K562 (cell line): ENCODE measurements around the gene TLR6. TPM values are rescaled to one million over a fixed set of nuclear protein-coding genes. Genes with fewer than 3 reads are reported as not detected.
A peak's percentile ranks its signal among the peaks of the same experiment; 100 is the strongest.

Source experiments
- ESRRA ChIP-seq: fragments of 450-650 bp; IDR thresholded peaks from 2 replicates; pipeline ENCODE4 v1.6.1; 2014; ENCODE audit warnings: low read depth, mild to moderate bottlenecking, moderate library complexity, borderline replicate concordance
- FOXK1 ChIP-seq: sonication (generic); formaldehyde crosslinking; IDR thresholded peaks from 2 replicates; pipeline ENCODE4 v1.8.0; 2022; ENCODE audit warnings: missing genetic modification reagents, mild to moderate bottlenecking, borderline replicate concordance
- KAT2B ChIP-seq: IDR thresholded peaks from one replicate; pipeline ENCODE4 v1.6.1; 2012; ENCODE audit warnings: low read depth, mild to moderate bottlenecking, control low read depth, inconsistent platforms, low read length, moderate library complexity
- KLF6 ChIP-seq: fragments of 250-450 bp; sonication (Bioruptor Pico); IDR thresholded peaks from 2 replicates; pipeline ENCODE4 v1.4.0; 2020; ENCODE audit warnings: mild to moderate bottlenecking, moderate library complexity, borderline replicate concordance
- NCOA6 ChIP-seq: fragments of 450-650 bp; IDR thresholded peaks from 2 replicates; pipeline ENCODE4 v1.6.1; 2017; ENCODE audit warnings: mild to moderate bottlenecking
- PCBP2 ChIP-seq: fragments of 200-400 bp; formaldehyde crosslinking; IDR thresholded peaks from 2 replicates; pipeline ENCODE4 v1.6.1; 2018; ENCODE audit warnings: low read length, low read depth, mild to moderate bottlenecking, moderate library complexity; ENCODE audit not compliant: poor library complexity, severe bottlenecking
- SIN3A ChIP-seq, 2 experiments: fragments of 150-350 bp in 1 of 2; IDR thresholded peaks; 2 replicates each; pipeline ENCODE4 v1.6.1; 2011 to 2016; ENCODE audit warnings: borderline replicate concordance in 2 of 2, low read depth in 2 of 2, low read length in 2 of 2, mild to moderate bottlenecking in 2 of 2, moderate library complexity in 2 of 2; ENCODE audit not compliant: control insufficient read depth in 1 of 2
- SLC30A9 ChIP-seq: fragments of 250-450 bp; sonication (Bioruptor Pico); IDR thresholded peaks from 2 replicates; pipeline ENCODE4 v1.8.0; 2022; ENCODE audit warnings: mild to moderate bottlenecking, moderate library complexity
- SMAD1 ChIP-seq: fragments of 150-350 bp; IDR thresholded peaks from 2 replicates; pipeline ENCODE4 v1.6.1; 2014; ENCODE audit warnings: low read length, low read depth; ENCODE audit not compliant: partially characterized antibody
- TEAD4 ChIP-seq, 2 experiments: sonication (generic) in 1 of 2; formaldehyde crosslinking in 1 of 2; IDR thresholded peaks; 2 replicates each; pipeline versions ENCODE4 v1.6.1 to v1.8.0; 2012 to 2022; ENCODE audit warnings: borderline replicate concordance in 1 of 2, inconsistent platforms in 1 of 2, low read length in 1 of 2, mild to moderate bottlenecking in 1 of 2, missing genetic modification reagents in 1 of 2
- ZFP36 ChIP-seq: fragments of 150-350 bp; IDR thresholded peaks from 2 replicates; pipeline ENCODE4 v1.6.1; 2018; ENCODE audit warnings: low read length, low read depth; ENCODE audit not compliant: partially characterized antibody
- ZNF134 ChIP-seq: fragments of 250-450 bp; sonication (Bioruptor Pico); conservative IDR thresholded peaks from 2 replicates; pipeline ENCODE4 v1.4.0; 2020
- ZNF146 ChIP-seq: IDR thresholded peaks from one replicate; pipeline ENCODE4 v1.6.1; 2018; ENCODE audit warnings: missing compliant biosample characterization; ENCODE audit not compliant: unreplicated experiment
- ZNF354B ChIP-seq: fragments of 250-450 bp; sonication (Bioruptor Pico); IDR thresholded peaks from 2 replicates; pipeline ENCODE4 v1.4.0; 2020
- ZNF512 ChIP-seq: IDR thresholded peaks from 2 replicates; pipeline ENCODE4 v1.6.1; 2016; ENCODE audit warnings: missing genetic modification characterization, missing compliant biosample characterization
- ZNF76 ChIP-seq: fragments of 250-450 bp; sonication (Bioruptor Pico); IDR thresholded peaks from 2 replicates; pipeline ENCODE4 v1.4.0; 2020; ENCODE audit warnings: mild to moderate bottlenecking, moderate library complexity, borderline replicate concordance
- polyA plus RNA-seq, 8 experiments: library from polyadenylated mRNA; depleted of rRNA in 4 of 8; stranded (reverse) in 5 of 8; unstranded in 3 of 8; fragments of >200 nt; fragmentation: Nextera tagmentation in 2 of 8; fragmentation: Illumina TruSeq in 1 of 8; extraction: Ambion mirVana in 2 of 8; extraction: Trizol in 1 of 8; gene quantifications; 2 replicates each; pipeline versions ENCODE4 v1.2.1 to v1.2.3, GENCODE V29; 2011 to 2014; ENCODE audit warnings: inconsistent platforms in 1 of 8, missing spikeins in 1 of 8
- total RNA-seq, 7 experiments: library from RNA; depleted of rRNA in 6 of 7; stranded (reverse); fragments of >200 nt in 6 of 7; fragmentation: Illumina TruSeq in 2 of 7; extraction: Trizol in 2 of 7; gene quantifications; 2 replicates each; pipeline versions ENCODE4 v1.2.1 to v1.2.3, GENCODE V29; 2011 to 2021; ENCODE audit warnings: low replicate concordance in 1 of 7
- TF ChIP-seq, protein P1 (sequence below): fragments of 200-400 bp; formaldehyde crosslinking; IDR thresholded peaks from 2 replicates; pipeline ENCODE4 v1.6.1; 2017; ENCODE audit warnings: mild to moderate bottlenecking, low read depth, low read length, moderate library complexity
- TF ChIP-seq, protein P2 (sequence below): fragments of 250-450 bp; sonication (Bioruptor Pico); IDR thresholded peaks from 2 replicates; pipeline ENCODE4 v1.4.0; 2020

The TLR6 gene
- total and polyA plus RNA-seq, 9 of the 15 experiments (the other 6 are each of a cell fraction or from before 2014, with no cell fraction given), result 0.08 to 1.9 (median 0.91) TPM

DNA sequence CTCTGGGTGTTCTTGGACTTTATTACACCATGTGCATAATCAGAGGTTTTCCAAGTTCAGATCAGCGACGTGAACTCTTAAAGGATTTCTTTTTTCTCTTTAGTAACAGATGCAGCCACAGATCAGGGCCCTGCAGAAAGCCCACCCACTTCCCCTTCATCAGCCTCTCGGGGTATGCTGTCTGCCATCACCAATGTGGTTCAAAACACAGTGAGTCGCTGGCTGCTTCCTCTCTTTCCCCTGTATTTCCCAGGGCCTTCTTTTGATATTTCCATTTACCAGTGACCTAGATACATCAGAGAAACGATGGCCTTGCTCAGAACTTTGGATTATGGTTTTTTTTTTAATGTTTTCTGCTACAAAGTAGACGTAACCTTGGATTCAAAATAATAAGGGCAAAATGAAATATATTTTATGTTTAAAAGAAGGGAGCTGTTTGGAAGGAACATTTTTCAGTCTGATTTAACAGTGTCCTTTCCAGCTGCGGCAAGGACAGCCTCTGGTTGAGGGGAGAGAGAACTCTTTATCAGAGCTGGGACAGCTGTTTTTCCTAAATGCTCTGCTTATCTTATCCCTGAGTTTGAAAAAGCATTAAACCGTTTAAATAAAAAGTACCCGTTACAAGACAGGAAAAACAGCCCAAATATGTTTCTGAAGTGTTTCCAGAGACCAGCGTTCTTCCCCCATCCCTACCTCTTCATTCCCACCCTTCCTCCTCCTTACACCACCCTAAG is 49.2 kb upstream of the TLR6 start (continued):
- TF ChIP-seq KLF6 (no peak), SMAD1 (no peak), TEAD4 (IDR thresholded peaks at IDR 0.05; ENCODE audit: low read length) (peak; percentile 79), TEAD4 (CRISPR knock-in tag; IDR thresholded peaks at IDR 0.05; ENCODE audit: borderline replicate concordance) (no peak), ZNF354B (CRISPR knock-in tag) (no peak), ZNF146 (CRISPR knock-in tag) (no peak), ESRRA (0 out of 2 replicates have a peak, but pooled peaks have one; percentile 46), ZFP36 (no peak), KAT2B (no peak), PCBP2 (no peak), SLC30A9 (CRISPR knock-in tag) (no peak), FOXK1 (CRISPR knock-in tag) (no peak), SIN3A (IDR thresholded peaks at IDR 0.05; ENCODE audit: borderline replicate concordance in 2 of 2, control insufficient read depth in 1 of 2, low read depth in 2 of 2, low read length in 2 of 2) (no peak), NCOA6 (no peak), ZNF76 (no peak), ZNF512 (no peak), ZNF134 (CRISPR knock-in tag) (no peak)
- TF ChIP-seq, protein P1, sequence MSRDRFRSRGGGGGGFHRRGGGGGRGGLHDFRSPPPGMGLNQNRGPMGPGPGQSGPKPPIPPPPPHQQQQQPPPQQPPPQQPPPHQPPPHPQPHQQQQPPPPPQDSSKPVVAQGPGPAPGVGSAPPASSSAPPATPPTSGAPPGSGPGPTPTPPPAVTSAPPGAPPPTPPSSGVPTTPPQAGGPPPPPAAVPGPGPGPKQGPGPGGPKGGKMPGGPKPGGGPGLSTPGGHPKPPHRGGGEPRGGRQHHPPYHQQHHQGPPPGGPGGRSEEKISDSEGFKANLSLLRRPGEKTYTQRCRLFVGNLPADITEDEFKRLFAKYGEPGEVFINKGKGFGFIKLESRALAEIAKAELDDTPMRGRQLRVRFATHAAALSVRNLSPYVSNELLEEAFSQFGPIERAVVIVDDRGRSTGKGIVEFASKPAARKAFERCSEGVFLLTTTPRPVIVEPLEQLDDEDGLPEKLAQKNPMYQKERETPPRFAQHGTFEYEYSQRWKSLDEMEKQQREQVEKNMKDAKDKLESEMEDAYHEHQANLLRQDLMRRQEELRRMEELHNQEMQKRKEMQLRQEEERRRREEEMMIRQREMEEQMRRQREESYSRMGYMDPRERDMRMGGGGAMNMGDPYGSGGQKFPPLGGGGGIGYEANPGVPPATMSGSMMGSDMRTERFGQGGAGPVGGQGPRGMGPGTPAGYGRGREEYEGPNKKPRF, result no peak
- TF ChIP-seq, protein P2, sequence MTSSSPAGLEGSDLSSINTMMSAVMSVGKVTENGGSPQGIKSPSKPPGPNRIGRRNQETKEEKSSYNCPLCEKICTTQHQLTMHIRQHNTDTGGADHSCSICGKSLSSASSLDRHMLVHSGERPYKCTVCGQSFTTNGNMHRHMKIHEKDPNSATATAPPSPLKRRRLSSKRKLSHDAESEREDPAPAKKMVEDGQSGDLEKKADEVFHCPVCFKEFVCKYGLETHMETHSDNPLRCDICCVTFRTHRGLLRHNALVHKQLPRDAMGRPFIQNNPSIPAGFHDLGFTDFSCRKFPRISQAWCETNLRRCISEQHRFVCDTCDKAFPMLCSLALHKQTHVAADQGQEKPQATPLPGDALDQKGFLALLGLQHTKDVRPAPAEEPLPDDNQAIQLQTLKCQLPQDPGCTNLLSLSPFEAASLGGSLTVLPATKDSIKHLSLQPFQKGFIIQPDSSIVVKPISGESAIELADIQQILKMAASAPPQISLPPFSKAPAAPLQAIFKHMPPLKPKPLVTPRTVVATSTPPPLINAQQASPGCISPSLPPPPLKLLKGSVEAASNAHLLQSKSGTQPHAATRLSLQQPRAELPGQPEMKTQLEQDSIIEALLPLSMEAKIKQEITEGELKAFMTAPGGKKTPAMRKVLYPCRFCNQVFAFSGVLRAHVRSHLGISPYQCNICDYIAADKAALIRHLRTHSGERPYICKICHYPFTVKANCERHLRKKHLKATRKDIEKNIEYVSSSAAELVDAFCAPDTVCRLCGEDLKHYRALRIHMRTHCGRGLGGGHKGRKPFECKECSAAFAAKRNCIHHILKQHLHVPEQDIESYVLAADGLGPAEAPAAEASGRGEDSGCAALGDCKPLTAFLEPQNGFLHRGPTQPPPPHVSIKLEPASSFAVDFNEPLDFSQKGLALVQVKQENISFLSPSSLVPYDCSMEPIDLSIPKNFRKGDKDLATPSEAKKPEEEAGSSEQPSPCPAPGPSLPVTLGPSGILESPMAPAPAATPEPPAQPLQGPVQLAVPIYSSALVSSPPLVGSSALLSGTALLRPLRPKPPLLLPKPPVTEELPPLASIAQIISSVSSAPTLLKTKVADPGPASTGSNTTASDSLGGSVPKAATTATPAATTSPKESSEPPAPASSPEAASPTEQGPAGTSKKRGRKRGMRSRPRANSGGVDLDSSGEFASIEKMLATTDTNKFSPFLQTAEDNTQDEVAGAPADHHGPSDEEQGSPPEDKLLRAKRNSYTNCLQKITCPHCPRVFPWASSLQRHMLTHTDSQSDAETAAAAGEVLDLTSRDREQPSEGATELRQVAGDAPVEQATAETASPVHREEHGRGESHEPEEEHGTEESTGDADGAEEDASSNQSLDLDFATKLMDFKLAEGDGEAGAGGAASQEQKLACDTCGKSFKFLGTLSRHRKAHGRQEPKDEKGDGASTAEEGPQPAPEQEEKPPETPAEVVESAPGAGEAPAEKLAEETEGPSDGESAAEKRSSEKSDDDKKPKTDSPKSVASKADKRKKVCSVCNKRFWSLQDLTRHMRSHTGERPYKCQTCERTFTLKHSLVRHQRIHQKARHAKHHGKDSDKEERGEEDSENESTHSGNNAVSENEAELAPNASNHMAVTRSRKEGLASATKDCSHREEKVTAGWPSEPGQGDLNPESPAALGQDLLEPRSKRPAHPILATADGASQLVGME, result no peak
